Gastroesophageal sphincter (tissue), 4 donors: ENCODE data around the gene IRF6. TPM values are rescaled to one million over a fixed set of nuclear protein-coding genes. Genes with fewer than 3 reads are reported as not detected.
"Not testable (repeated sequence)": the region's sequence is repeated elsewhere in the genome, so short reads cannot be mapped to it uniquely, and the experiment has no call there.

Experiments
- ATAC-seq: fragments of 150-250 bp; one replicate; pipeline ENCODE4 v1.9.1; 2016; ENCODE audit warnings: mild to moderate bottlenecking, moderate library complexity
- H3K27ac ChIP-seq, 4 donors: fragments of 200-600 bp; sonication (generic) in 3 of 4; 1 replicate in 3 of 4; 2 replicates in 1 of 4; pipeline ENCODE4 v1.5.1; 2016 to 2019
- H3K27me3 ChIP-seq: fragments of 200-600 bp; sonication (generic); one replicate; pipeline ENCODE4 v1.5.1; 2019
- H3K36me3 ChIP-seq, 2 donors: fragments of 200-600 bp; sonication (generic); one replicate each; pipeline ENCODE4 v1.5.1; 2019; ENCODE audit warnings: control low read depth in 1 of 2
- H3K4me1 ChIP-seq, 3 donors: fragments of 200-600 bp; sonication (generic); 1 replicate in 2 of 3; 2 replicates in 1 of 3; pipeline ENCODE4 v1.5.1; 2016 to 2019; ENCODE audit warnings: control low read depth in 2 of 3
- H3K4me3 ChIP-seq, 2 donors: fragments of 200-600 bp; sonication (generic); one replicate each; pipeline ENCODE4 v1.5.1; 2019; ENCODE audit warnings: mild to moderate bottlenecking in 1 of 2, moderate library complexity in 1 of 2
- H3K9me3 ChIP-seq, 3 donors: fragments of 200-600 bp; sonication (generic); one replicate each; pipeline ENCODE4 v1.5.1; 2017 to 2019; ENCODE audit warnings: control low read depth in 2 of 3
- EP300 ChIP-seq: sonication (generic); formaldehyde crosslinking; IDR thresholded peaks from one replicate; pipeline ENCODE4 v1.6.1; 2017; ENCODE audit warnings: antibody characterized with exemption, mild to moderate bottlenecking
- POLR2A ChIP-seq, 2 donors: fragments of 450-650 bp; IDR thresholded peaks; one replicate each; pipeline ENCODE4 v1.6.1; 2017; ENCODE audit warnings: antibody characterized with exemption in 2 of 2, mild to moderate bottlenecking in 2 of 2, moderate library complexity in 1 of 2
- POLR2AphosphoS5 ChIP-seq: sonication (generic); formaldehyde crosslinking; IDR thresholded peaks from one replicate; pipeline ENCODE4 v1.6.1; 2017; ENCODE audit warnings: antibody characterized with exemption
- WGBS, 2 donors: methylation state at CpG; one replicate each; pipeline ENCODE4 v1.1.5; 2018; ENCODE audit warnings: low coverage in 1 of 2; 5-methylcytosine and 5-hydroxymethylcytosine counted together
- total RNA-seq, 4 donors: library from RNA; depleted of rRNA; stranded (reverse); fragments of >200 nt; gene quantifications; one replicate each; pipeline ENCODE4 v1.1.0, GENCODE V29; 2016
- TF ChIP-seq, protein P1 (sequence below), 4 experiments: fragments of 200-600 bp in 2 of 4; fragments of 450-650 bp in 2 of 4; sonication (generic) in 1 of 4; IDR thresholded peaks; one replicate each; pipeline ENCODE4 v1.5.1; 2017 to 2019; ENCODE audit warnings: antibody characterized with exemption in 4 of 4, mild to moderate bottlenecking in 2 of 4, moderate library complexity in 2 of 4

IRF6 gene
- total RNA-seq, 4 donors from 2014 or later = 1.2 to 6.8 (median 2.8) TPM

DNA sequence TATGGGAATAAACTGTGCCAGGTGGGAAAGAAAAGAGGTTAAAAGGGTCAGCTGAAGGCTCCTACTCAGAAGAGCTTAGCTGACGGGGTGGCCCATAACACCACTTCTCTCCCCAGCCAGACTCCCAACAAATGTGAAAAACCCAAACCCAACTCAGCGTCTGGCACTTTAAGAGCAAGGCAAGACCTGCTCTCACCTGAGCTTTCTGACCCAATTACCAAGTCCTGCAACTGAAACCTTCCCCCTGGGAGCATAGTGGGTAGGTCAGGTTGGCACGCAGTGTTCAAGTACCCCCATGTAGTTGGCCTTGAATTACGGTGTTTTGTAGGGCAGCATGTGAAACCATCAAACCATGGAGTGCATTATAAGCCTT lies 3.2 kb downstream of the IRF6 start:
- no peak for ATAC-seq
- TF ChIP-seq POLR2A (IDR thresholded peaks at IDR 0.05) (no peak), EP300 (no peak), POLR2AphosphoS5 (no peak)
- TF ChIP-seq, protein P1, sequence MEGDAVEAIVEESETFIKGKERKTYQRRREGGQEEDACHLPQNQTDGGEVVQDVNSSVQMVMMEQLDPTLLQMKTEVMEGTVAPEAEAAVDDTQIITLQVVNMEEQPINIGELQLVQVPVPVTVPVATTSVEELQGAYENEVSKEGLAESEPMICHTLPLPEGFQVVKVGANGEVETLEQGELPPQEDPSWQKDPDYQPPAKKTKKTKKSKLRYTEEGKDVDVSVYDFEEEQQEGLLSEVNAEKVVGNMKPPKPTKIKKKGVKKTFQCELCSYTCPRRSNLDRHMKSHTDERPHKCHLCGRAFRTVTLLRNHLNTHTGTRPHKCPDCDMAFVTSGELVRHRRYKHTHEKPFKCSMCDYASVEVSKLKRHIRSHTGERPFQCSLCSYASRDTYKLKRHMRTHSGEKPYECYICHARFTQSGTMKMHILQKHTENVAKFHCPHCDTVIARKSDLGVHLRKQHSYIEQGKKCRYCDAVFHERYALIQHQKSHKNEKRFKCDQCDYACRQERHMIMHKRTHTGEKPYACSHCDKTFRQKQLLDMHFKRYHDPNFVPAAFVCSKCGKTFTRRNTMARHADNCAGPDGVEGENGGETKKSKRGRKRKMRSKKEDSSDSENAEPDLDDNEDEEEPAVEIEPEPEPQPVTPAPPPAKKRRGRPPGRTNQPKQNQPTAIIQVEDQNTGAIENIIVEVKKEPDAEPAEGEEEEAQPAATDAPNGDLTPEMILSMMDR (IDR thresholded peaks at IDR 0.05) = no peak
- 85 to 95% methylated on average over 3 to 4 of the region's 4 CpGs for WGBS, 2 donors
- H3K9me3 ChIP-seq = no peaks in the 10 kb centered on the region
- H3K4me1 ChIP-seq = peaks cover 0 to 26% (median 0%) of the 10 kb centered on the region in 3 donors
- no peak overlapping the region for H3K27ac ChIP-seq
- no peaks in the 10 kb centered on the region for H3K27me3 ChIP-seq
- no peak overlapping the region for H3K4me3 ChIP-seq
- no peaks in the 10 kb centered on the region for H3K36me3 ChIP-seq

DNA sequence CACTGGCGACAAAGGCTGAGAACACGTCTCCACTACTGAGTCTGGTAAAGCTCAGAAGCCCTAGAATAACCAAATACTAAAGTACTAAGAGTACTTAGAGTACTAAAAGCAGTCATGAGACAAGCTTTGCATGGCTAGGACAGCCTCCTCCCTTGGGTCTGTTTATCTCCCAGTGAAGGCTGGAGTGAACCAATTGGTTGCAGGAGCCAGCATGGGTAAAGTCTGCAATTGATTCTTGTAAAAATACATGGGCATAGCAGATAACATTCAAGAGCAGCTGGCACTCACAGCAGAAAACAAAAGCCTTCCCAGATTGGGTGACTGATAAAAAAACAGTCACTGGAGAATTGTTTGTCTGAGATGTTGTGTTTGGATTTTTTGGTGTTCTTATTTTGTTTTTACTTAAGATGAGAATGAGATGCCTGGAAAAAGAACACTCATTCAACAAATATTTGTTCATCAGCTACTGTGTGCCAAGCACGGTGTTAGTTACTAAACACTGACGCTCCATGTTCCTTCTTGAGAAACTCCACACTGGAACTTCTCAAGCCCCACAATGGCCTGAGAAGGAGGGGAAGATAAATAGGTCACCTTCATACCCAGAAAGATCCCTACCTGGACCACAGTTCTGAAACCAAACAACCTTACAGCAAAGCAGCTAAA lies 3.7 kb downstream of the IRF6 start:
- Histone ChIP-seq H3K9me3 (no peaks in the 10 kb centered on the region), H3K27me3 (no peaks in the 10 kb centered on the region), H3K36me3 (no peaks in the 10 kb centered on the region), H3K27ac (no peak overlapping the region), H3K4me3 (no peak overlapping the region), H3K4me1 (peaks cover 0 to 26% (median 0%) of the 10 kb centered on the region in 3 donors)
- WGBS, 2 donors = 69 to 96% methylated on average over 4 of the region's 4 CpGs
- ATAC-seq = peak; percentile 17
- no peak for TF ChIP-seq POLR2AphosphoS5
- TF ChIP-seq POLR2A (IDR thresholded peaks at IDR 0.05) = no peak
- TF ChIP-seq, protein P1 (IDR thresholded peaks at IDR 0.05) = no peak
- TF ChIP-seq EP300 = no peak

DNA sequence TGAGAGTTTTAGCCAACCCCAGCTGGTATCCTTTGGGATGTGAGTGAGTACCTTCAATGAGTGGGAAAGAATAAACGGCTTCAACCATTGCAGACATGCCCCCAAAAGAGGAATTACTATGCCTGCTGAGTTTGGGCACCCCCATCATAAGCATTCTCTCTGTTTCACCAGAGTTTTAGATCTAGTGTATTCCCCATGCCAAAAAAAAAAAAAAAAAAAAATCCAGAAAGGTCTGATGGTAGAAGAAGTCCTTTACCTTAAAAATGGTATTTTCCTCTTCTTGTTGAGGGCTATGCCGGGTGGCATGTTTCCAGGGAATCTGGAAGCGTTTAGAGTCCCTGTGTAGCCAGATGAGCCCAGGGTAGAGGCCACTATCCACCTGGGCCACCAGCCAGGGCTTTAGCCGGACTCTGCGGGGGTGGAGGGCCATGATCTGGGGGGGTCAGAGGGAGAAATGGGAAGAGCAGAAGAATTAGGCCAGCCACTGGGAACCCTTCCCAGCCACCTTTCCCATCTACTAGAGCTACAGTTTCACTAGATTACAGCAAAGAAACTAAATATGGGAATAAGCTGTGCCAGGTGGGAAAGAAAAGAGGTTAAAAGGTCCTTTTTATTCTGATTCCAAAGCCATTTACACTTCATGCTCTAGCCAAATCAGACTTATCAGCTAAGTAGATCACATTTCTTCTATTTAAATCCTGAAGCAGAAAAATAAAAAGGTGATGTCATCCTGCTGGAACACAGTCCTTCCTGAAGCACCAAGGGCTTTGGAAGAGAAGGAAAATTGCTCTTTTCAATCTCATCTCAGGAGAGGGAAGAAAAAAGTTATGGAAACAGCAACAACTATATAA lies 4.7 kb downstream of the IRF6 start:
- Histone ChIP-seq H3K4me3 (no peak overlapping the region), H3K9me3 (no peaks in the 10 kb centered on the region), H3K27me3 (no peaks in the 10 kb centered on the region), H3K27ac (peak overlapping the region in 1 of 4 donors; percentile 23), H3K36me3 (no peaks in the 10 kb centered on the region), H3K4me1 (peaks cover 0 to 23% (median 0%) of the 10 kb centered on the region in 3 donors)
- ATAC-seq = no peak
- TF ChIP-seq EP300 = no peak
- no peak for TF ChIP-seq POLR2AphosphoS5
- TF ChIP-seq, protein P1 (IDR thresholded peaks at IDR 0.05) = no peak
- no peak for TF ChIP-seq POLR2A (IDR thresholded peaks at IDR 0.05)
- 45 to 48% methylated on average over 4 to 5 of the region's 5 CpGs for WGBS, 2 donors

DNA sequence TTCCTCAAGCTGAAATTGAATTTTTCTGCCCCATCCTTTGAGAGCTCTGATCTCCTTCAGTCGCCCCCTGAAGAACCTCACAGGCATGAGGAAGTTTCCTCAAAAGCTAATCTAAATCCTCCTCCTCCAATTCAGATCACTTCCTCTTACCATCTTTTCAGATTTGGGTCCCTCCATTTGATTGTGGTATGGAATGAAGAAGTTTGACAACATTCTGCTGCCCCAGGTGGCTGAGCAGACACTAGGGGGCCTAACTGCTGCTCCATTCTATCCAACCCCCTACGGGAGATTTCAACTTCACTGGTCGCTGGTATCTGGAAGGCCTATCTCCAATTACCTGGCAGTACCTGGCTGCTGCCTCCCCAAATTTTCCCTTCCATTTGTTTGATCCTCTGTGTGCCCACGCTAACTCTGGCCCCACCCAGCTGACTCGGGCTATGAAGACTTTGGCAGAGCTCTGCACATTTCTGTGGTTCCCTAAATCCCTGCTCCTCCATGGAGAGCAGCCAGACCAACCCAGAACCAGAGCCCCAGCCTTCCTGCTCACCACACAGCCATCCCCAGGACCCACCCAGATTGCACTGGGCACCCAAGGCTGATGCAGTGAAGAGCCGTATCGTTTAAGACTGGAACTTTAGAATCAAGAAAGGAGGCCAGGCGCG lies 7.8 kb downstream of the IRF6 start:
- no peak for TF ChIP-seq EP300
- TF ChIP-seq POLR2AphosphoS5 = no peak
- no peak for TF ChIP-seq POLR2A (IDR thresholded peaks at IDR 0.05)
- TF ChIP-seq, protein P1 (IDR thresholded peaks at IDR 0.05) = no peak
- Histone ChIP-seq H3K4me3 (no peak overlapping the region), H3K4me1 (peaks cover 0 to 12% (median 0%) of the 10 kb centered on the region in 3 donors), H3K27ac (no peak overlapping the region), H3K36me3 (no peaks in the 10 kb centered on the region), H3K27me3 (no peaks in the 10 kb centered on the region), H3K9me3 (no peaks in the 10 kb centered on the region)
- 73 to 84% methylated on average over 4 to 7 of the region's 9 CpGs for WGBS, 2 donors
- ATAC-seq = no peak

DNA sequence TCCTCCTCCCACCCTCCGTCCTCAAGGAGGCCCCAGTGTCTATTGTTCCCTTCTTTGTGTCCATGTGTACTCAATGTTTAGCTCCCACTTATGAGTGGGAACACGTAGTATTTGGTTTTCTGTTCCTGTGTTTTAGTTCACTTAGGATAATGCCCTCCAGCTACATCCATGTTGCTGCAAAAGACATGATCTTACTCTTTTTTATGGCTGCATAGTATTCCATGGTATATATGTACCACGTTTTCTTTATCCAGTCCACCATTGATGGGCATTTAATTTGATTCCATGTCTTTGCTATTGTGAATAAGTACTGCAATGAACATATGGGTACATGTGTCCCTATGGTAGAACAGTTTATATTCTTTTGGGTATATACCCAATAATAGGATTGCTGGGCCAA lies 12.2 kb downstream of the IRF6 start:
- not testable (repeated sequence) for H3K36me3 ChIP-seq, H3K4me1 ChIP-seq, H3K4me3 ChIP-seq, H3K27me3 ChIP-seq, H3K27ac ChIP-seq, ATAC-seq, H3K9me3 ChIP-seq
- 86 to 96% methylated on average over 3 of the region's 3 CpGs for WGBS, 2 donors
